ENCODE data around the gene IGSF21.

IGSF21 gene

DNA sequence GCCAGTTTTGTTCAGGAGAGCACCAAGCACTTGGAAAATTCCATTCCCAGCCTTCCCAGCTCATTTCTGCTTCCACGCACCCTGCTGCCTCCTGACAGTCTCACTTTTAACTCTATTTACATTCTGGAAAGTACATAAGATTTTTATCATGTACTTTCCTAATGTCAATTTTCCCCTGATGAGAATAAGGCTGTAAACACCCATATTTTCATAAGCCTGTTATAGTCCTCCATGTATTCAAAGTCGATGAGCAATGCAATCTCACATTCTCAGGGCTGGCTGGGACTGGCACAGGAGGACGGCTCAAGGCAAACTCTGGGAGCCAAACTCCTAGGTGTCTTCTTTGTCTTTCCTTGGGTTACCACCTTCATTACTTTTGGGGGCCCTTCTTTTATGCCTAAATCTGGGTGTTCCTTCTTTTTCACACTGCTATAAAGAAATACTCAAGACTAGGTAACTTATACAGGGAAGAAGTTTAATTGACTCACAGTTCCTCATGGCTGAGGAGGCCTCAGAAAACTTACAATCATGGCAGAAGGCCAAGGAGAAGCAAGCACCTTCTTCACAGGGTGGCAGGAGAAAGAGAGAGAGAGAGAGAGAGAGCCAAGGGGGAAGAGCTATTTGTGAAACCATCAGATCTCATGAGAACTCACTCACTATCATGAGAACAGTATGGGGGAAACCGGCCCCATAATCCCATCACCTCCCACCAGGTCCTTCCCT is 94.6 kb downstream of the IGSF21 start:
- FAIRE-seq (no peak), DNase-seq (ENCODE audit: insufficient read length, low spot score) (no peak)

- FAIRE-seq, result no peak
- DNase-seq (ENCODE audit: insufficient read length, low spot score), result no peak
Measured at GRCh38 chr1:18203645-18204044, 96.0 kb downstream of the IGSF21 start.

- DNase-seq (ENCODE audit: insufficient read length, low spot score) (no peak), FAIRE-seq (no peak)
Measured at GRCh38 chr1:18204575-18204974, 97.0 kb downstream of the IGSF21 start.

DNA sequence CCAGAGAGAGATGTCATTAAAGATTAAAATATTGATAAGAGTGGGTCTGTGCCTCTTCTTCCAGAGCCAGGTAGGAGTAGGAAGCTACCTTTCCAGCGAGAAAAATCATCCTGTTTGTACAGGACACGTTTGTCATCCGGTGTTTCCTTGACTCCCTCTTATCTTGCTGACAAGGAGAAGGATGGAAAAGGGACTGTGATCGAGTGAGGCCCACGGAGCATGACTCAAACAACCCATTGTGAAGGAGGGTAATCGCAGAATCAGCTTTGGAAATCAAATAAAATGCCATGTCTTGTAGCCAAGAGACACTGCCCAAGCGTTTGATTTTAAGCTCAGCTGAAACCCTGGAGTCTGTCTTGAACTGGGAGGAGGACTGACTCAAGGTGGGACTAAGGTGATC is 97.7 kb downstream of the IGSF21 start:
- DNase-seq (ENCODE audit: insufficient read length, low spot score), result no peak

DNA sequence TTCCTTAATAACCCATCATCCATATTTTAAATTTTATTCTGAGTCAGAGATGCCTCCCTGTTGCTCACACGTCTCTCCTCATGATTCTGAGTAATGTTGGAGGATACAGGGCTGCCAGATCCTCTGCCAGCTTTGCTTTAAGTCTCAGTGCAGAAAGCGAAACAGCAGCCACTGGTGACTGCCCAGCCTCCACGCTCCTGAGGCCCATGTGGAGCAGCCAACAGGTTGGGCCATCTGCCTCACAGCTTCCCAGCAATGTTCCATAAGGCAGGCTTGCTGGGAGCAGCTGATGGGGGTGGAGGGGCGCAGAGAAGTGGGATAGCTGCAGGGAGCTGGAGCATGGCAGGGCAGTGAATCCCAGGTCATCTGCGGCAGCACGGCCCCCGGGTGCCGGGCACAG is 104.2 kb downstream of the IGSF21 start:
- no peak for FAIRE-seq
- no peak for DNase-seq (ENCODE audit: insufficient read length, low spot score)

More for the DNA sequence above, 97.7 kb downstream of the IGSF21 start:
- FAIRE-seq, result no peak

GRCh38 chr1:18217398-18218043 is 109.9 kb downstream of the IGSF21 start:
- FAIRE-seq (peak; percentile 48), DNase-seq (ENCODE audit: insufficient read length, low spot score) (peak; percentile 30)

GRCh38 chr1:18229625-18230024 is 122.0 kb downstream of the IGSF21 start:
- FAIRE-seq (no peak), DNase-seq (ENCODE audit: insufficient read length, low spot score) (no peak)

- DNase-seq (ENCODE audit: insufficient read length, low spot score), result no peak
- FAIRE-seq, result no peak
Measured at GRCh38 chr1:18230321-18230720, 122.7 kb downstream of the IGSF21 start.

DNA sequence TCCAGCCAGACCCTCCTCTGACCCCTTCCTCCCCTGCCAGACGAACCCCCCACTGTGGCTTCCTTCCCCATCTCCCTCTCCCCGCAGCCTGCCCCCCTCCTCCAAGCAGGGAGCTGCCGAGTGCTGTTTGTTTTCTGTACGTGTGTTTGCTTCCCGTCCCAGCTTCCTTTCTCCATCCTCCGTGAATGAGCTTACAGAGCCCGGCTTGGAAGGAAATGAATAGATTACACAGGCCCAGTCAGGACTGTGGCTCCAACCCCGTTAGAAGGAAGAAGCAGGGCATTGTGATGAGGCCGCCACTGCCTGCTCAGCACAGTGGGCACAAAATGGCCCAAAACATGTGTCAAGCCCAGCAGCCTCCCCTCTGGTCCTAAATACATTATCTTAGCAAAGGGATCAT is 123.2 kb downstream of the IGSF21 start:
- no peak for FAIRE-seq

DNA sequence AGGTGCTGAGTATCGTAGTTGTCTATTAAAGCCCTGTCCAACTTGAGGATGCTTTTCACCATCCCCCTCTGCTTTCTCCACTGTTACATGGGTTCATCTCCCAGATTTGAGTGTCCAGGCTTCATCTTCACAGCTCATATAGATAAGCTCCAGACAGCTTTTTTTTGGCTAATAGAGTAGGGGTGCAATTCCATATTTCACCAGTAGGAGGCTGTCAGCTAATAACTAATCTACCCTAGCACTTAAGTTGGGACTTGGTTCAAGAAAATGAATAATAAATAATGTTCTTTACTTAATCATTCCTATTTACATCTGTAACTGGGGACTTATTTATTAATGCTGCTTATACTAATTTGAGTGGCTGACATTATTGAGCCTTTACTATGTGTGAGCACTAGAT is 124.5 kb downstream of the IGSF21 start:
- DNase-seq (ENCODE audit: insufficient read length, low spot score) (no peak), FAIRE-seq (no peak)

More for the DNA sequence above, 123.2 kb downstream of the IGSF21 start:
- DNase-seq (ENCODE audit: insufficient read length, low spot score), result no peak

GRCh38 chr1:18233176-18233864 is 125.7 kb downstream of the IGSF21 start:
- no peak for FAIRE-seq
- no peak for DNase-seq (ENCODE audit: insufficient read length, low spot score)

- DNase-seq (ENCODE audit: insufficient read length, low spot score) (peak; percentile 54), FAIRE-seq (no peak)
Measured at GRCh38 chr1:18234790-18235242, 127.2 kb downstream of the IGSF21 start.

DNA sequence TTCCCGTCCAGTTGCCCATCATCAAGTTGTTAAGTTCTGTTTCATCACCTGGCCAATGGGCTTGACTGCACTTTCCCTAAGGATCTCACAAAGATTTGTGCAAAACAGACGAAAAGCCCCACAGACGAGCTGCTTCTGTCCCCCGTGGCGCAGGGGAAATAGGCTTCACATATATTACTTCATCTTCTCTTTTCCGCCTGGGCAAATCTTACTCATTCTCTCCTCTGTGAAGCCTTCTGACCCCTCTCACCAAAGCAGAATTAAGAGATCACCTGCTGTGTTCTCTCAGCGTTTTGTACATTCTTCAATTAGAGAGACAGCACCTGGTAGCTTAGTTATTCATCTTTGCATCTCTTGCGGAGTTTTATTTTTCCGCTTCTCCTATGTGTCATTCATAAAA is 129.8 kb downstream of the IGSF21 start:
- FAIRE-seq (no peak), DNase-seq (ENCODE audit: insufficient read length, low spot score) (no peak)

- no peak for FAIRE-seq
- DNase-seq (ENCODE audit: insufficient read length, low spot score), result no peak
Measured at GRCh38 chr1:18238190-18238589, 130.6 kb downstream of the IGSF21 start.

DNA sequence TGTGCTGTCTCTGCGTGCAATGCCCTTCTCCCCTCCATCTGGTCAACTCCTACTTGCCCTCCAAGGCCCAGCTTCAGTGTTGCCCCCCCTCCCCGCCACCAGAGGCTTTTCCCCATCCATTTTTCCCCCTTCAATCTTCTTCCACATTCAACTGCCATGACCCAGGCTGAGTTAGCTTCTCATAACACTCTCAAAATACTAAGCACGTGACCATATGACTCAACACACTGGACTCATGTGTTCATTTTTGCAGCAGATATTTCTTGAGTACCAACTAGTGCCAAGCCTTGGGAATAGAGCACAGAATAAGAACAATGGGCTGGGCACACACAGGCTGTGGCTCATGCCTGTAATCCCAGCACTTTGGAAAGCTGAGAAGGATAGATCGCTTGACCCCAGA is 132.1 kb downstream of the IGSF21 start:
- FAIRE-seq (no peak), DNase-seq (ENCODE audit: insufficient read length, low spot score) (no peak)

DNA sequence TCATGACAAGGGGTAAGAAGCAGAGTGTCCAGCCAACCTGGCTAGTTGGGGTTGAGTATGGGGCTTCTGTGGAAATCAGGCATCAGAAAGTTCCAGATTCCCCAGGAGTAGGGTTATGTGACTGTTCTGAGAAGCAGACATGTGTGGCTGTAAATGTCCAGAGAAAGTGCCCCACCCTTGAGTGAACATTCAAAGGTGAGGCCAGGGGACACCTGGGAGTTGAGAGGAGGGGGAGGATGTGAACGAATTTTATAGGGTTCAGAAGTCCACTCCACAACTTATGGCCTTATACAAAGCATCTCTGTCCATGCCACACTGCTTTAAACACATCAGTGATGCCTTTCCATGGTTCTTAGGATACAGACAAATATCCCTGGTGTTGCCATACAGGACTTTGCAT is 133.3 kb downstream of the IGSF21 start:
- FAIRE-seq, result no peak
- DNase-seq (ENCODE audit: insufficient read length, low spot score), result no peak

- DNase-seq (ENCODE audit: insufficient read length, low spot score), result no peak
- FAIRE-seq, result no peak
Measured at GRCh38 chr1:18241891-18242290, 134.3 kb downstream of the IGSF21 start.

DNA sequence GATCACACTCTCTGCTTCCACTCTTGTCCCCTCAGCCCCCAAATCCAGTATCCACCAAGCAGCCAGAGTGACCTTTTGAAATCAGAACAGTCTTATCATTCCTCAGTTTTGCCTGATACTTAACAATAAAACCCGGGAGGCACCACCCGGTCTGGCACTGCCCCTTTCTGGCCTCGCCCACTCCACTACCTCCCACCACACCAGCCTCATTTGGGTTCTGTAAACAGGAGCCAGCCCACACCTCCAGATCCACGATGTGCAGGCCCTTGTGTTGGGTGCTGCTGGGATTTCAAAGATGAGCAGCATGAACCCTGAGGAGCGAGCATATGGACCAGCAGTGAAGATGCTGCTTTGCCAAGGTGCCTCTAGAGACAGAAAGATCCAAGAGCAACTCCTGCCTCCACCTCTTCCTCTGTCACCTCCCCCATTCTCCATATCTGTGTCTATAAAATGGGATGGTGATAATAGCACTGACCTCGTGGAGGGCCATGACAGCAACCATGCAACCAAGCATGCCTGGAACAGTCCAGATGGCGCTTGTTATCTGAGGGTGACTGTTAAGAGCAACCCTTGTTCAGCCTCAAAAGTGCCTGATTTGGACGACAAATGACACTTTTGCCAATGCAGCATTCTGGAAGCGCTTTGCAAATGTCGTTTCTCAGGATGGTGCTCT is 136.0 kb downstream of the IGSF21 start:
- FAIRE-seq, result no peak
- DNase-seq (ENCODE audit: insufficient read length, low spot score), result no peak

DNA sequence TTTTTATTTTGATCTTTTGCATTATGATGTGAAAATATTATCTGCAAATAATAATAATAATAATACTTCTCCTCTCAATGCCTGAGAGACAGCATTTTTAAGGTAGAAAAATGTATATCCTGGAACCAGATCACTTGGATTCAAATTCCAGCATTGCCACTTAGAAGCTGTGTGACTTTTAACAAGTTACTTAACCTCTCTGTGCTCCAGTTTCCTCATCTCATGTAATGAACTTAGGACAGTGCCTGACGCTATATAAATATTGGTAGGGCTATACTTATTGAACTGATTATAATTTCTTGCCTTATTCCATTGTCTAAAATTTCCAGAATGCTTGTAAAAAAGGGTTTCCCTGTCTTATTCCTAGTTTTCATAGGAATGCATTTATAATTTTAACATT is 137.2 kb downstream of the IGSF21 start:
- DNase-seq (ENCODE audit: insufficient read length, low spot score), result no peak
- no peak for FAIRE-seq

- FAIRE-seq (no peak), DNase-seq (ENCODE audit: insufficient read length, low spot score) (no peak)
Measured at GRCh38 chr1:18245647-18246046, 138.0 kb downstream of the IGSF21 start.

DNA sequence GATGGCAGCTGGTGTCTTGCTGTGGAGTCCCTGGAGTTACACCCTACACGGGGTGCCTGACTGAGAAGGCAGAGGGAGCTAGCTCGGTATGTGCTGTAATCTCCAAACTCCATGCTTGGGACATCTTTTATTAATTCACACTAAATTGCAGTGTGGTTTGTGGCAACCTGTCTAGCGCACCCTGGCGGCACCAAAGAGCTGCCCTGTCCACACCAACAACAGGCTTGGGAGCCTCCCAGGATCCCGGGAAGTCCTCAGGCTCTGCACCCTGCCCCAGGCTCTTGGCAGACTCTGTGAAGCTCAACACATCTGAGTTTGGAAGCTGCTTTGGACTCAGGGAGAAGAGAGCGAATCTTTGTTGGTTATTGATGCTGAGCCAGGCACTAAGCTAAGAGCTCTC is 138.9 kb downstream of the IGSF21 start:
- no peak for DNase-seq (ENCODE audit: insufficient read length, low spot score)
- no peak for FAIRE-seq

Measured in GM19239 (cell line).